Calu3 (cell line): ENCODE results near the gene NECAP2. TPM values are rescaled to one million over a fixed set of nuclear protein-coding genes. Genes with fewer than 3 reads are reported as not detected.
"Not testable (repeated sequence)": the region's sequence is repeated elsewhere in the genome, so short reads cannot be mapped to it uniquely, and the experiment has no call there.

Experiments used
- BruUV-seq: library from RNA; stranded (reverse); fragments of 400-500 nt; replicated peaks from 2 replicates; lab custom pipeline; 2021; lab: Mats Ljungman, UMichigan
- CTCF ChIA-PET: fragments of 300-600 bp; sonication (Branson Sonifier 250); formaldehyde crosslinking; loops from one replicate; lab custom pipeline; 2022; ENCODE audit warnings: antibody characterized with exemption; lab: Charles Lee
- DNase-seq: peaks from one replicate; pipeline ENCODE4 v3.0.0; 2022
- H3K27ac Mint-ChIP-seq: one replicate; pipeline ENCODE4 v1.8.0; 2022; ENCODE audit warnings: mixed read lengths; ENCODE audit not compliant: unreplicated experiment
- H3K27me3 Mint-ChIP-seq: one replicate; pipeline ENCODE4 v1.8.0; 2022; ENCODE audit warnings: mixed read lengths; ENCODE audit not compliant: unreplicated experiment
- H3K36me3 Mint-ChIP-seq: one replicate; pipeline ENCODE4 v1.8.0; 2022; ENCODE audit warnings: mild to moderate bottlenecking, moderate library complexity, mixed read lengths; ENCODE audit not compliant: insufficient read depth, unreplicated experiment
- H3K4me1 Mint-ChIP-seq: one replicate; pipeline ENCODE4 v1.8.0; 2022; ENCODE audit warnings: mild to moderate bottlenecking, low read depth, mixed read lengths; ENCODE audit not compliant: unreplicated experiment
- H3K4me3 Mint-ChIP-seq: one replicate; pipeline ENCODE4 v1.8.0; 2022; ENCODE audit warnings: mild to moderate bottlenecking, low read depth, moderate library complexity, mixed read lengths; ENCODE audit not compliant: unreplicated experiment
- H3K9me3 Mint-ChIP-seq: one replicate; pipeline ENCODE4 v1.8.0; 2022; ENCODE audit warnings: low read depth, mixed read lengths; ENCODE audit not compliant: unreplicated experiment
- intact Hi-C: fragments of 100-400 bp; cut with micrococcal nuclease; formaldehyde crosslinking; loops from one replicate; pipeline ENCODE4 v1.10.0; 2022; ENCODE audit not compliant: unreplicated experiment
- total RNA-seq: library from RNA; stranded (reverse); gene quantifications from 2 replicates; pipeline ENCODE4 v1.2.3, GENCODE V29; 2022
- TF ChIP-seq, protein P1 (sequence below): fragments of 200-600 bp; IDR thresholded peaks from one replicate; pipeline ENCODE4 v1.8.0; 2022; ENCODE audit warnings: antibody characterized with exemption; ENCODE audit not compliant: unreplicated experiment

The NECAP2 gene
- total RNA-seq, 1 experiment from 2014 or later: 28.1 TPM

DNA sequence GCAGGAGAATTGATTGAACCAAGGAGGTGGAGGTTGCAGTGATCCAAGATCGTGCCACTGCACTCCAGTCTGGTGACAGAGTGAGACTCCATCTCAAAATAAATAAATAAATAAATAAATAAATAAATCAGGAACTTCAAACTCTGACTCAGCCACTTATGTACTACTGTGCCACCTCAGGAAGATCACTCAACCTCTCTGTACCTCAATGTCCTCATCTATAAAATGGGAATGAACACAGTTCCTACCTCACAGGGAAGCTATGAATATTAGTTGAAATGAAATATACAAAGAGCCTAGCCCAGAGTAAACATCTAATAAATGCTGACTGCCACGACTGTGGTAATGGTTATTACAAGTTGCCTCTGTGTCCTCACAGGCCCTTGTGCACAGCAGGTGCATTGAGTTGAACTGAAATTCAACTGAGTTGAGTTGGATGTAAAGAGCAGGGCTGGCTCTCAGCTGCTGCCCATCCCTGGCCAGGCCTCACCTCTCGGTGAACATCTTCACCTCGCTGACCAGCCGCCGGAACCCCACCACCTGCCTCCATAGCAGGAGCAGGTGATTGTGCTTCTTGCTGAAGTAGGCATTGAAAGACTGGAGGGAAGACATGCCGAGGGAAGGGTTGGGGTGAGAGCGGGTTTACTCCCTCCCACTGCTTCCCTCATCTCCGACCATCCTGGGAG lies 48.8 kb downstream of the NECAP2 start:
- DNase-seq, intact Hi-C loops, H3K27me3 Mint-ChIP-seq, H3K4me1 Mint-ChIP-seq, CTCF ChIA-PET, H3K27ac Mint-ChIP-seq, H3K36me3 Mint-ChIP-seq, BruUV-seq, H3K9me3 Mint-ChIP-seq, H3K4me3 Mint-ChIP-seq: not testable (repeated sequence)

DNA sequence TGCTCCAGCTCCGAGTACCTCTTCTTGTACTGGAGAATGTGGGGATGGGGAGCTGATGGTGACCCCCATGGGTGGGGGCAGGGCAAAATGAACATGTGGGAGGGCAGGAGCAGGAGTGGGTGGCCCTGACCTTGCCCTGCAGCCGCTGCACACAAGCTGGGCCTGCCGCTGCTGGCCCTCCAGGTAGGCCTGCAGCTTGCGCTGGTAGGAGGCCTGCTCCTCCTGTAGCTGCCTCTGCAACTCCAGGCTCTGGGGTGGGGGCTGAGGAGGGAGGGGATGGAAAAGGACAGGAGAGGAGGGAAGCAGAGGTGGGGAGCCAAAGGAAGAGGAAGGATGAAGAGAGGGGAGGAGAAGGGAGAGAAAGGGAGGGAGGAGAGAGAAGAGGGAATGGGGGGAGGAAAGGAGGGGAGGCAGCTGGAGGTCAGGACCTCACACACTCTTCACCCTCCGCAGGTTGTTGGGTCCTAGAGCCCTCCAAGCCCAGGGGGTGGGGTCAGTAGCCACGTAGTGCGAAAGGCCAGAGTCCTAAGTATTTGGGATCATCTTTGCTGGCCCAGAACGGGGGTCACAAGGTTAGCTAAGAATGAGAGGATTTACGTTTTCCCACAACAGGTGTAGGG lies 50.6 kb downstream of the NECAP2 start:
- TF ChIP-seq, protein P1, sequence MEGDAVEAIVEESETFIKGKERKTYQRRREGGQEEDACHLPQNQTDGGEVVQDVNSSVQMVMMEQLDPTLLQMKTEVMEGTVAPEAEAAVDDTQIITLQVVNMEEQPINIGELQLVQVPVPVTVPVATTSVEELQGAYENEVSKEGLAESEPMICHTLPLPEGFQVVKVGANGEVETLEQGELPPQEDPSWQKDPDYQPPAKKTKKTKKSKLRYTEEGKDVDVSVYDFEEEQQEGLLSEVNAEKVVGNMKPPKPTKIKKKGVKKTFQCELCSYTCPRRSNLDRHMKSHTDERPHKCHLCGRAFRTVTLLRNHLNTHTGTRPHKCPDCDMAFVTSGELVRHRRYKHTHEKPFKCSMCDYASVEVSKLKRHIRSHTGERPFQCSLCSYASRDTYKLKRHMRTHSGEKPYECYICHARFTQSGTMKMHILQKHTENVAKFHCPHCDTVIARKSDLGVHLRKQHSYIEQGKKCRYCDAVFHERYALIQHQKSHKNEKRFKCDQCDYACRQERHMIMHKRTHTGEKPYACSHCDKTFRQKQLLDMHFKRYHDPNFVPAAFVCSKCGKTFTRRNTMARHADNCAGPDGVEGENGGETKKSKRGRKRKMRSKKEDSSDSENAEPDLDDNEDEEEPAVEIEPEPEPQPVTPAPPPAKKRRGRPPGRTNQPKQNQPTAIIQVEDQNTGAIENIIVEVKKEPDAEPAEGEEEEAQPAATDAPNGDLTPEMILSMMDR: no peak
- DNase-seq: no peak
- CTCF ChIA-PET: interaction anchor here (0.6 kb wide), 1 partner anchor 14 kb away, joined by 3 read pairs; no protein-coding TSS in a partner anchor
- Mint-ChIP-seq H3K9me3 (no peaks in the 10 kb centered on the region), H3K27me3 (no peaks in the 10 kb centered on the region), H3K36me3 (no peaks in the 10 kb centered on the region), H3K27ac (no peak overlapping the region), H3K4me3 (no peak overlapping the region), H3K4me1 (no peaks in the 10 kb centered on the region)
- intact Hi-C loops: no loop called here
- BruUV-seq: no TSS peak

DNA sequence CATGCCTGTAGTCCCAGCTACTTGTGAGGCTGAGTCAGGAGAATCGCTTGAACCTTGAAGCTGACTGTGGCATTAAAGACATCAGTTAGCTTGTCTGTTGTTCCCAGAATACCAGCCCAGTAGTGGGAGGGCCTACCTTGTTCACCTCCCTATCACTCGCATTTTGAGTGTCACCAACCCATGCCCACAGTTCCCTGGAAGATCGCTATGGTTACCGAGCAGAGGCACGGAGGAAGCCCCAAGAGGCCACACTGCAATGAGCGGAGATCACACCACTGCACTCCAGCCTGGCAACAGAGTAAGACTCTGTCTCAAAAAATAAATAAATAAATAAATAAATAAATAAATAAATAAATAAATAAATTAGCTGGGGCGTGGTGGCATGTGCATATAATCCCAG lies 52.4 kb downstream of the NECAP2 start:
- H3K4me3 Mint-ChIP-seq, BruUV-seq, H3K36me3 Mint-ChIP-seq, intact Hi-C loops, H3K4me1 Mint-ChIP-seq, H3K27ac Mint-ChIP-seq, H3K9me3 Mint-ChIP-seq, H3K27me3 Mint-ChIP-seq, CTCF ChIA-PET, DNase-seq: not testable (repeated sequence)

DNA sequence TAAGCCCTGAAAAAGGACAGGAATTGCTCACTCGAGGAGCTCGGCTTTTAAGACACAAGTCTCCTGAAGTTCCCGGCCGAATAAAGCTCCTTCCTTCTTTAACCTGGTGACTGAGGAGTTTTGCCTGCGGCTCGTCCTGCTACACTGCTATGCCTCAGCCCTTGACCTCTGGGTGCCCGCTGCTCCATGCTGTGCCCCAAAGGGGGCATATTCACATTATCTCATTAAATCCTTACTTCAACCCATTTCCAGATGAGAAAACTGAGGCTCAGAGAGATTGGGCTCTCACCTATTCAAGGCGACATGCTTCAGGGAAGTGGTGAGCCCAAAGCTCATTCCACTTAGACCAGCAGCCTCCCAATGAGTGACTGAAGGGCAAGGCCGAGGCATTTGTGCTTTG lies 53.2 kb downstream of the NECAP2 start:
- DNase-seq, H3K9me3 Mint-ChIP-seq, H3K27ac Mint-ChIP-seq, intact Hi-C loops, H3K4me1 Mint-ChIP-seq, BruUV-seq, CTCF ChIA-PET, H3K4me3 Mint-ChIP-seq, H3K36me3 Mint-ChIP-seq, H3K27me3 Mint-ChIP-seq: not testable (repeated sequence)

DNA sequence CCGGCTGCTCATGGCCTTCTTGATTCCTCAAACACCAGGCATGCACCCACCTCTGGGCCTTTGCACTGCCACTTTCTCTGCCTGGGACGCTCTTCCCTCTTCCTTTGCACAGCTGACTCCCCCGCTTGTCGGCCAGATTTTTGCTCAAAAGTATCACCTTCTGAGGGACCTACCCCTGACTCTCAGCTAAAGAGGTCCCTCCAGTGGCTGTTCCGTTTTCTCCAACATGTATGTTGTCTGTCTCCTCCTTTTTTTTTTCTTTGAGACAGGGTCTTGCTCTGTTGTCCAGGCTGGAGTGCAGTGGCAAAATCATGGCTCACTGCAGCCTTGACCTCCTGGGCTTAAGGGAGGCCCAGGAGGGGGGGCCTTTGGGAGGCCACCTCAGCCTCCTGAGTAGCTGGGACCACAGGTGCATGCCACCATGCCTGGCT lies 57.0 kb downstream of the NECAP2 start:
- intact Hi-C loops, H3K27me3 Mint-ChIP-seq, DNase-seq, BruUV-seq, H3K4me1 Mint-ChIP-seq, H3K9me3 Mint-ChIP-seq, H3K27ac Mint-ChIP-seq, CTCF ChIA-PET: not testable (repeated sequence)
- Mint-ChIP-seq H3K36me3 (peaks cover 21% of the 10 kb centered on the region), H3K4me3 (peak overlapping the region; percentile 74)

DNA sequence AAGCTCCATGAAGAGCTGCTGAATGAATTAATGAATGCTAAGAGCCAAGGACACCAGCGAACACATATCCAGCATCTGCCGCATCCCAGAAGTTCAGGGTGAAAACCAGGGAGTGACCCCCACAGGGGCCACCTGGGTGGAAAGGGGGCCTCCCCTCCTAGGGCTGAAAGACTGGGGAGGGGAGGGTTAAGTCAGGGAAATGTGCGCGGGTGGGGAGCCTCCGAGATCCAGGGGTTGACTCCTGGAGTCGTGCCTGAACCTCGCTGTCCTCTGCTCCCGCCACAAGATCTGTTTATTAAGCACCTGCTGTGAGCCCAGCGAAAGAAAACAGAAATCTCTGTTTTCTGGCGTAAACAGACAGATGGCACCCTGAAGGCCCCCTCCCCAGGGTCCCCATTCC lies 57.5 kb downstream of the NECAP2 start:
- BruUV-seq, H3K27ac Mint-ChIP-seq, DNase-seq, CTCF ChIA-PET, H3K4me1 Mint-ChIP-seq, H3K9me3 Mint-ChIP-seq, intact Hi-C loops, H3K27me3 Mint-ChIP-seq: not testable (repeated sequence)
- H3K36me3 Mint-ChIP-seq: peaks cover 21% of the 10 kb centered on the region
- H3K4me3 Mint-ChIP-seq: peak overlapping the region; percentile 74
